B cell (primary cell): ENCODE data around the gene ACADL. TPM values are rescaled to one million over a fixed set of nuclear protein-coding genes. Genes with fewer than 3 reads are reported as not detected.

Experiments
- ATAC-seq: fragments of 200-7000 bp; cut with Tn5 transposase; one replicate; pipeline ENCODE4 v1.10.0; 2021; ENCODE audit warnings: low read depth, mild to moderate bottlenecking, moderate number of reproducible peaks, moderate library complexity
- CTCF ChIA-PET: fragments of 350-600 bp; sonication (Branson Sonifier 250); formaldehyde crosslinking; loops from one replicate; lab custom pipeline; 2021; ENCODE audit warnings: antibody characterized with exemption, inconsistent platforms; lab: Charles Lee
- POLR2A ChIA-PET: fragments of 350-600 bp; sonication (Branson Sonifier 250); formaldehyde crosslinking; loops from one replicate; lab custom pipeline; 2021; ENCODE audit warnings: antibody characterized with exemption; lab: Charles Lee
- DNase-seq: peaks from one replicate; pipeline ENCODE4 v3.0.0; 2013
- H2AFZ ChIP-seq: 2 replicates; pipeline ENCODE4 v1.6.1; 2012; ENCODE audit warnings: mild to moderate bottlenecking, low read depth, low read length; ENCODE audit not compliant: insufficient read depth, poor library complexity, severe bottlenecking
- H3K27ac ChIP-seq, 2 donors: 1 replicate in 1 of 2; 2 replicates in 1 of 2; pipeline ENCODE4 v1.5.1; 2012 to 2013; ENCODE audit warnings: low read length in 2 of 2, mild to moderate bottlenecking in 2 of 2, moderate library complexity in 1 of 2
- H3K27me3 ChIP-seq, 4 experiments: fragments of 200-600 bp in 1 of 4; sonication (generic) in 1 of 4; replicated peaks in 1 of 4; 1 replicate in 2 of 4; 2 replicates in 2 of 4; pipeline versions ENCODE4 v1.6.1 to v1.7.0; 2013 to 2016; ENCODE audit warnings: low read length in 3 of 4, mild to moderate bottlenecking in 2 of 4, mixed read lengths in 1 of 4, moderate library complexity in 1 of 4; ENCODE audit not compliant: insufficient read depth in 4 of 4, control insufficient read depth in 3 of 4; ENCODE audit errors: control extremely low read depth in 1 of 4
- H3K36me3 ChIP-seq, 2 experiments: replicated peaks in 1 of 2; 1 replicate in 1 of 2; 2 replicates in 1 of 2; pipeline versions ENCODE4 v1.6.1 to v1.7.1; 2013; ENCODE audit warnings: low read length in 1 of 2; ENCODE audit not compliant: insufficient read depth in 2 of 2, control insufficient read depth in 1 of 2; ENCODE audit errors: control extremely low read depth in 1 of 2, extremely low read depth in 1 of 2
- H3K4me1 ChIP-seq, 2 donors: fragments of 200-600 bp in 1 of 2; sonication (generic) in 1 of 2; 1 replicate in 1 of 2; 2 replicates in 1 of 2; pipeline versions ENCODE4 v1.5.1 to v1.6.1; 2013 to 2017; ENCODE audit warnings: low read length in 2 of 2; ENCODE audit not compliant: control insufficient read depth in 2 of 2, insufficient read depth in 2 of 2
- H3K4me2 ChIP-seq: replicated peaks from 2 replicates; pipeline ENCODE3; 2012; ENCODE audit warnings: mild to moderate bottlenecking, low read depth, low read length; ENCODE audit not compliant: poor library complexity, severe bottlenecking
- H3K4me3 ChIP-seq, 5 experiments: fragments of 200-600 bp in 1 of 5; sonication (generic) in 1 of 5; 1 replicate in 3 of 5; 2 replicates in 2 of 5; pipeline versions ENCODE4 v1.5.1 to v1.7.0; 2011 to 2016; ENCODE audit warnings: low read length in 4 of 5, mild to moderate bottlenecking in 4 of 5, low read depth in 2 of 5, control low read depth in 1 of 5, moderate library complexity in 1 of 5; ENCODE audit not compliant: insufficient read depth in 1 of 5; ENCODE audit errors: control extremely low read depth in 1 of 5, extremely low read depth in 1 of 5
- H3K79me2 ChIP-seq: fragments of 200-600 bp; sonication (generic); one replicate; pipeline ENCODE4 v1.6.0; 2016; ENCODE audit warnings: low read length; ENCODE audit not compliant: control insufficient read depth, insufficient read depth
- H3K9ac ChIP-seq: fragments of 200-600 bp; sonication (generic); 2 replicates; pipeline ENCODE4 v1.6.1; 2017; ENCODE audit warnings: mild to moderate bottlenecking, low read length, moderate library complexity
- H3K9me3 ChIP-seq, 3 donors: one replicate each; pipeline versions ENCODE4 v1.6.1 to v1.7.1; 2013; ENCODE audit warnings: low read length in 2 of 3; ENCODE audit not compliant: control insufficient read depth in 2 of 3, insufficient read depth in 1 of 3; ENCODE audit errors: control extremely low read depth in 1 of 3
- H4K20me1 ChIP-seq: 2 replicates; pipeline ENCODE4 v1.6.0; 2012; ENCODE audit warnings: mild to moderate bottlenecking, low read length; ENCODE audit not compliant: insufficient read depth, control insufficient read depth, poor library complexity, severe bottlenecking
- H3K27ac Mint-ChIP-seq: one replicate; pipeline ENCODE4 v1.8.0; 2021; ENCODE audit warnings: mixed read lengths
- H3K27me3 Mint-ChIP-seq: one replicate; pipeline ENCODE4 v1.8.0; 2021; ENCODE audit warnings: mixed read lengths
- H3K4me1 Mint-ChIP-seq: one replicate; pipeline ENCODE4 v1.8.0; 2021; ENCODE audit warnings: mixed read lengths
- H3K4me3 Mint-ChIP-seq: one replicate; pipeline ENCODE4 v1.8.0; 2021; ENCODE audit warnings: mixed read lengths
- H3K9me3 Mint-ChIP-seq: one replicate; pipeline ENCODE4 v1.8.0; 2022; ENCODE audit warnings: mixed read lengths; ENCODE audit not compliant: insufficient read depth
- EZH2 ChIP-seq: IDR thresholded peaks from 2 replicates; pipeline ENCODE4 v1.6.1; 2012; ENCODE audit warnings: borderline replicate concordance, low read depth, mild to moderate bottlenecking, moderate library complexity, low read length; ENCODE audit not compliant: insufficient read depth, poor library complexity, severe bottlenecking
- WGBS: methylation state at CpG from one replicate; pipeline ENCODE4 v1.1.5; 2013; ENCODE audit warnings: missing lambda C conversion rate; ENCODE audit not compliant: insufficient coverage; 5-methylcytosine and 5-hydroxymethylcytosine counted together
- intact Hi-C: fragments of 100-400 bp; cut with micrococcal nuclease; formaldehyde crosslinking; loops from one replicate; pipeline ENCODE4 v1.10.0; 2022
- polyA plus RNA-seq: library from polyadenylated mRNA; depleted of rRNA; stranded (reverse); fragments of >200 nt; gene quantifications from 2 replicates; pipeline ENCODE4 v1.2.3, GENCODE V29; 2012
- total RNA-seq, 2 donors: library from RNA; stranded (reverse); fragments of 120-200 nt in 1 of 2; gene quantifications; 1 replicate in 1 of 2; 2 replicates in 1 of 2; pipeline versions ENCODE4 v1.2.3 to v1.2.4, GENCODE V29; 2013 to 2022
- TF ChIP-seq, protein P1 (sequence below): fragments of 200-600 bp; IDR thresholded peaks from one replicate; pipeline ENCODE4 v1.8.0; 2022; ENCODE audit warnings: antibody characterized with exemption, mild to moderate bottlenecking

Gene ACADL
- total and polyA plus RNA-seq, 2 donors (not counting 1 experiment from before 2014, with no cell fraction given) = not detected

GRCh38 chr2:210230984-210231383 lies 5.7 kb upstream of the ACADL start:
- Histone ChIP-seq H3K9ac (no peak overlapping the region), H3K79me2 (no peaks in the 10 kb centered on the region), H3K4me1 (no peaks in the 10 kb centered on the region), H2AFZ (no peak overlapping the region), H3K27me3 (peaks cover 0 to 9% (median 4%) of the 10 kb centered on the region in 4 experiments), H4K20me1 (no peaks in the 10 kb centered on the region), H3K4me3 (no peak overlapping the region), H3K9me3 (peaks cover 0 to 4% (median 0%) of the 10 kb centered on the region in 3 donors), H3K27ac (no peak overlapping the region), H3K4me2 (no peak overlapping the region), H3K36me3 (no peaks in the 10 kb centered on the region)
- ChIA-PET POLR2A (no interaction called here), CTCF (no interaction called here)
- intact Hi-C loops = no loop called here
- ATAC-seq (no peak), DNase-seq (no peak)
- no peak overlapping the region for H3K4me3 Mint-ChIP-seq
- TF ChIP-seq, protein P1, sequence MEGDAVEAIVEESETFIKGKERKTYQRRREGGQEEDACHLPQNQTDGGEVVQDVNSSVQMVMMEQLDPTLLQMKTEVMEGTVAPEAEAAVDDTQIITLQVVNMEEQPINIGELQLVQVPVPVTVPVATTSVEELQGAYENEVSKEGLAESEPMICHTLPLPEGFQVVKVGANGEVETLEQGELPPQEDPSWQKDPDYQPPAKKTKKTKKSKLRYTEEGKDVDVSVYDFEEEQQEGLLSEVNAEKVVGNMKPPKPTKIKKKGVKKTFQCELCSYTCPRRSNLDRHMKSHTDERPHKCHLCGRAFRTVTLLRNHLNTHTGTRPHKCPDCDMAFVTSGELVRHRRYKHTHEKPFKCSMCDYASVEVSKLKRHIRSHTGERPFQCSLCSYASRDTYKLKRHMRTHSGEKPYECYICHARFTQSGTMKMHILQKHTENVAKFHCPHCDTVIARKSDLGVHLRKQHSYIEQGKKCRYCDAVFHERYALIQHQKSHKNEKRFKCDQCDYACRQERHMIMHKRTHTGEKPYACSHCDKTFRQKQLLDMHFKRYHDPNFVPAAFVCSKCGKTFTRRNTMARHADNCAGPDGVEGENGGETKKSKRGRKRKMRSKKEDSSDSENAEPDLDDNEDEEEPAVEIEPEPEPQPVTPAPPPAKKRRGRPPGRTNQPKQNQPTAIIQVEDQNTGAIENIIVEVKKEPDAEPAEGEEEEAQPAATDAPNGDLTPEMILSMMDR = no peak
- no peak for TF ChIP-seq EZH2
- no peaks in the 10 kb centered on the region for H3K4me1 Mint-ChIP-seq
- H3K27me3 Mint-ChIP-seq = peaks cover 28% of the 10 kb centered on the region
- no peaks in the 10 kb centered on the region for H3K9me3 Mint-ChIP-seq
- no peak overlapping the region for H3K27ac Mint-ChIP-seq

DNA sequence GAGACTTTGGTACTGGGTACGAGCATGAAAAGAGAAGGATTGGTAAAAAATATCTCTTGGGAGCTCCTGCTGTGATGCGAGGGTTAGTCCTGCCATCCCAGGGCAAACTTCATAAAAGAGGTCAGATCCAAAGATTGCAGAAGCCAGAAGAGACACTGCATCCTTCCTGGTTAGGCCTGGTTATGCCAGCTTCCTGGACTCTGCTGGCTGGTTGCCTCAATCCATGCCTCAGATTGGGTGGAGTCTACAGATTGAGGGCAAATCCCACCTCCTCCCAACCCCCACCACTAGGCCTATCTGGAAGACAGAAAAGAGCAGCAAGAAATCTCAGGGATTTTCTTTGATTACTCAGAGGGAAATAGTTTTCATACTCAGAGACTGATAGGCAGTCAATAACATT lies 5.3 kb upstream of the ACADL start:
- TF ChIP-seq, protein P1 = no peak
- TF ChIP-seq EZH2 = no peak
- peaks cover 0 to 12% (median 6%) of the 10 kb centered on the region in 4 experiments for H3K27me3 ChIP-seq
- no peak overlapping the region for H3K9ac ChIP-seq
- DNase-seq = no peak
- POLR2A ChIA-PET = no interaction called here
- no peak overlapping the region for H3K4me2 ChIP-seq
- intact Hi-C loops = no loop called here
- no peak for ATAC-seq
- no peaks in the 10 kb centered on the region for H3K4me1 ChIP-seq
- no peaks in the 10 kb centered on the region for H3K9me3 Mint-ChIP-seq
- H2AFZ ChIP-seq = no peak overlapping the region
- no peak overlapping the region for H3K27ac ChIP-seq
- H3K27me3 Mint-ChIP-seq = peaks cover 32% of the 10 kb centered on the region
- no peaks in the 10 kb centered on the region for H4K20me1 ChIP-seq
- no peak overlapping the region for H3K4me3 Mint-ChIP-seq
- no peaks in the 10 kb centered on the region for H3K4me1 Mint-ChIP-seq
- H3K4me3 ChIP-seq = no peak overlapping the region
- no peak overlapping the region for H3K27ac Mint-ChIP-seq
- H3K36me3 ChIP-seq = no peaks in the 10 kb centered on the region
- no peaks in the 10 kb centered on the region for H3K79me2 ChIP-seq
- H3K9me3 ChIP-seq = peaks cover 0 to 4% (median 0%) of the 10 kb centered on the region in 3 donors
- WGBS = 94% methylated on average over 2 of the region's 2 CpGs
- CTCF ChIA-PET = no interaction called here
